Measurements from ENCODE around the gene CEACAM3. TPM values are rescaled to one million over a fixed set of nuclear protein-coding genes. Genes with fewer than 3 reads are reported as not detected.

CEACAM3 gene
- total and polyA plus RNA-seq, 8 donors: 0.13 to 0.31 TPM; not detected in 6

GRCh38 chr19:41849067-41849466, 52.7 kb downstream of the CEACAM3 start:
- intact Hi-C loops (cut with DNase I; ENCODE audit: low total_unique reads): no loop called here
- no peaks in the 10 kb centered on the region for H3K4me1 ChIP-seq
- H3K9me3 ChIP-seq: no peaks in the 10 kb centered on the region
- no peak for DNase-seq
- H3K36me3 ChIP-seq: no peaks in the 10 kb centered on the region
- no peak overlapping the region for H3K4me3 ChIP-seq
- H3K27ac ChIP-seq: no peak overlapping the region
- 70 to 87% (median 77%) methylated on average over 2 of the region's 2 CpGs for WGBS, 5 donors
- TF ChIP-seq POLR2AphosphoS5 (IDR thresholded peaks at IDR 0.05) (no peak), EP300 (IDR thresholded peaks at IDR 0.05) (no peak), POLR2A (IDR thresholded peaks at IDR 0.05) (no peak)
- TF ChIP-seq, protein P1, sequence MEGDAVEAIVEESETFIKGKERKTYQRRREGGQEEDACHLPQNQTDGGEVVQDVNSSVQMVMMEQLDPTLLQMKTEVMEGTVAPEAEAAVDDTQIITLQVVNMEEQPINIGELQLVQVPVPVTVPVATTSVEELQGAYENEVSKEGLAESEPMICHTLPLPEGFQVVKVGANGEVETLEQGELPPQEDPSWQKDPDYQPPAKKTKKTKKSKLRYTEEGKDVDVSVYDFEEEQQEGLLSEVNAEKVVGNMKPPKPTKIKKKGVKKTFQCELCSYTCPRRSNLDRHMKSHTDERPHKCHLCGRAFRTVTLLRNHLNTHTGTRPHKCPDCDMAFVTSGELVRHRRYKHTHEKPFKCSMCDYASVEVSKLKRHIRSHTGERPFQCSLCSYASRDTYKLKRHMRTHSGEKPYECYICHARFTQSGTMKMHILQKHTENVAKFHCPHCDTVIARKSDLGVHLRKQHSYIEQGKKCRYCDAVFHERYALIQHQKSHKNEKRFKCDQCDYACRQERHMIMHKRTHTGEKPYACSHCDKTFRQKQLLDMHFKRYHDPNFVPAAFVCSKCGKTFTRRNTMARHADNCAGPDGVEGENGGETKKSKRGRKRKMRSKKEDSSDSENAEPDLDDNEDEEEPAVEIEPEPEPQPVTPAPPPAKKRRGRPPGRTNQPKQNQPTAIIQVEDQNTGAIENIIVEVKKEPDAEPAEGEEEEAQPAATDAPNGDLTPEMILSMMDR (IDR thresholded peaks at IDR 0.05): no peak
- peaks cover 0 to 29% (median 0%) of the 10 kb centered on the region in 3 donors for H3K27me3 ChIP-seq

- H3K4me1 ChIP-seq: no peaks in the 10 kb centered on the region
- intact Hi-C loops (cut with DNase I; ENCODE audit: low total_unique reads): no loop called here
- WGBS, 5 donors: 67 to 70% (median 68%) methylated on average over 5 of the region's 5 CpGs
- no peak overlapping the region for H3K27ac ChIP-seq
- no peaks in the 10 kb centered on the region for H3K9me3 ChIP-seq
- H3K27me3 ChIP-seq: peaks cover 0 to 21% (median 0%) of the 10 kb centered on the region in 3 donors
- DNase-seq: no peak
- no peak for TF ChIP-seq POLR2A (IDR thresholded peaks at IDR 0.05)
- no peak for TF ChIP-seq POLR2AphosphoS5 (IDR thresholded peaks at IDR 0.05)
- H3K36me3 ChIP-seq: no peaks in the 10 kb centered on the region
- no peak overlapping the region for H3K4me3 ChIP-seq
These were observed 54.0 kb downstream of the CEACAM3 start for GRCh38 chr19:41850381-41850780.

DNA sequence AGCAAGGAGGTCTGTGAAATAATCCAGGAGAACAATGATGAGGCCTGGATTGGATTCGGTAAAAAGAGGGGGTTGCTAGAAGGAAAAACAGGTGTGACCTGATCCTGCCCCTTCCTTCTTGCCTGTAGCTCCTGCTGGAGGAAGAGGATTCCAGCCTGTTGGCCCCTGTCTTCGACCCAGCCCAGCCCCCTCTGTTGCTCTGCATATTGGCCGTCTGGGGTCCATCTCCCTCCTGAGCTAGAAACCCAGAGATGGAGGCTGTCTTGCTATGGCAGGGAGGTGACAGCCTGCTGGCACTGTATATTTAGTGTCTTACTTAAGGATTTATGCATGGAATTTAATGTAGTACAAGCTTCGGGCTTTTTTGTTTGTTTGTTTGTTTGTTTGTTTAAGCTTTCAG, 55.1 kb downstream of the CEACAM3 start:
- Histone ChIP-seq H3K9me3 (no peaks in the 10 kb centered on the region), H3K36me3 (no peaks in the 10 kb centered on the region), H3K27ac (no peak overlapping the region), H3K4me1 (no peaks in the 10 kb centered on the region), H3K27me3 (peaks cover 0 to 21% (median 0%) of the 10 kb centered on the region in 3 donors), H3K4me3 (no peak overlapping the region)
- TF ChIP-seq EP300 (IDR thresholded peaks at IDR 0.05): no peak
- TF ChIP-seq POLR2AphosphoS5 (IDR thresholded peaks at IDR 0.05): no peak
- TF ChIP-seq, protein P1 (IDR thresholded peaks at IDR 0.05): no peak
- no peak for TF ChIP-seq POLR2A (IDR thresholded peaks at IDR 0.05)
- intact Hi-C loops (cut with DNase I; ENCODE audit: low total_unique reads): no loop called here
- DNase-seq: no peak
- WGBS, 5 donors: 32 to 54% (median 43%) methylated on average over 4 of the region's 4 CpGs

DNA sequence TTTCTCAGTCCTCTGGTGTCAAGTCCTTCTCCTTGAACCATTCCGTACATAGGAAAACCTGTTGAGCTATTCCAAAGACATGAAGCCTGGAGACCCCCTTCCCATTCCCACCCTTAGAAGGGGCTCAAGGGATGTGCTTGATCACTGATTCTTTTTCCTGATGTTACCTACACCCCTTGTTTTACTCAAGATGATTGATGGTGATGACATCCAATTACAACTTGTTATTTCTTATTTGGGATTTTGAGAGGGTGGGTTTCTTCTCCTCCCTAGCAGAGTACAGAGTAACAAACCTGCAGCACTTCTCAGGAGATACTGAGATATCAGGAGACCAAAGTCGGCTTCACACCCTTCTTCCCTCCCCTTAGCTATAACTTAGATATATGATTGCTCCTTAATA, 57.0 kb downstream of the CEACAM3 start:
- 40 to 85% (median 69%) methylated on average over 2 of the region's 2 CpGs for WGBS, 5 donors
- TF ChIP-seq POLR2AphosphoS5 (IDR thresholded peaks at IDR 0.05): no peak
- no peak for TF ChIP-seq POLR2A (IDR thresholded peaks at IDR 0.05)
- TF ChIP-seq EP300 (IDR thresholded peaks at IDR 0.05): no peak
- TF ChIP-seq, protein P1 (IDR thresholded peaks at IDR 0.05): no peak
- H3K36me3 ChIP-seq: no peaks in the 10 kb centered on the region
- DNase-seq: no peak
- H3K4me3 ChIP-seq: no peak overlapping the region
- H3K4me1 ChIP-seq: peaks cover 0 to 1% (median under 1%) of the 10 kb centered on the region in 4 donors
- H3K27me3 ChIP-seq: peaks cover 0 to 21% (median 0%) of the 10 kb centered on the region in 3 donors
- intact Hi-C loops (cut with DNase I; ENCODE audit: low total_unique reads): no loop called here
- no peaks in the 10 kb centered on the region for H3K9me3 ChIP-seq
- no peak overlapping the region for H3K27ac ChIP-seq

DNA sequence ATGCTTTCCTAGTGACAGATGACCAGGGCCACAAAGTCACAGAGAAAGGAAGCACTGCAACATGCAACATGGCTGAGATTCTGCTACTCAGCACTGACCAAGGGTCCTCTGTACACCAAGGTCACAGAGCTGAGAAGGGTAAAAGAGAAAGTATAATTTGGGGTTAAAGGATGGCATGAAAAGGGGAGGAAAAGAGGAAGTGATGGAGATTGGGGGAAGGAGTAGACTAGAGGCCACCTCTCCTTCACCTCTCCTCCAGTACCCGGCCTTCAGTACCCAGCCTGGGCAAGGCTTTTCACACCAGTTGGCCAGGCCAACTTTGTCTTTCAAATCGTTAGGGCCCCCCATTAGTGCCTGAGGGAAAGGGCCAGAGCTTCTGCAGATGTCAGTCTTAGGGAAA, 57.4 kb downstream of the CEACAM3 start:
- 63 to 76% (median 69%) methylated on average over 2 of the region's 2 CpGs for WGBS, 5 donors
- H3K27me3 ChIP-seq: peaks cover 0 to 21% (median 0%) of the 10 kb centered on the region in 3 donors
- peaks cover under 1 to 5% (median 3%) of the 10 kb centered on the region in 4 donors for H3K4me1 ChIP-seq
- TF ChIP-seq, protein P1 (IDR thresholded peaks at IDR 0.05): no peak
- TF ChIP-seq POLR2AphosphoS5 (IDR thresholded peaks at IDR 0.05) (no peak), EP300 (IDR thresholded peaks at IDR 0.05) (no peak), POLR2A (IDR thresholded peaks at IDR 0.05) (no peak)
- no peaks in the 10 kb centered on the region for H3K36me3 ChIP-seq
- H3K27ac ChIP-seq: no peak overlapping the region
- H3K4me3 ChIP-seq: no peak overlapping the region
- no peak for DNase-seq
- no peaks in the 10 kb centered on the region for H3K9me3 ChIP-seq
- intact Hi-C loops (cut with DNase I; ENCODE audit: low total_unique reads): no loop called here

All from stomach (tissue), 9 donors.